IMR-90 (cell line): Measurements from ENCODE around the gene SNRPD3. TPM values are rescaled to one million over a fixed set of nuclear protein-coding genes. Genes with fewer than 3 reads are reported as not detected.

Experiments used
- ATAC-seq: fragments of 200-7000 bp; cut with Tn5 transposase; 2 replicates; pipeline ENCODE4 v1.9.1; 2020; ENCODE audit warnings: low read depth, mild to moderate bottlenecking, moderate library complexity
- BruUV-seq: library from RNA; stranded (reverse); fragments of 400-500 nt; replicated peaks from 2 replicates; lab custom pipeline; 2021; lab: Mats Ljungman, UMichigan
- CTCF ChIA-PET: fragments of 300-600 bp; formaldehyde crosslinking; extraction: SDS; loops from one replicate; lab custom pipeline; 2021; ENCODE audit warnings: antibody characterized with exemption; lab: Yijun Ruan, JAX
- POLR2A ChIA-PET: fragments of 300-600 bp; sonication (Branson Sonifier 250); formaldehyde crosslinking; loops from one replicate; lab custom pipeline; 2022; ENCODE audit warnings: antibody characterized with exemption; ENCODE audit not compliant: unreplicated experiment; lab: Charles Lee
- DNase-seq: peaks from one replicate; pipeline ENCODE4 v3.0.0; 2013
- H2AFZ ChIP-seq: replicated peaks from 2 replicates; pipeline ENCODE3; 2013; ENCODE audit warnings: low read length, mild to moderate bottlenecking; ENCODE audit not compliant: poor library complexity
- H2AK5ac ChIP-seq: 2 replicates; pipeline ENCODE4 v1.6.1; 2013; ENCODE audit warnings: low read depth, low read length, inconsistent platforms
- H2AK9ac ChIP-seq: replicated peaks from 2 replicates; pipeline ENCODE3; 2013; ENCODE audit warnings: mild to moderate bottlenecking, low read depth, low read length, moderate library complexity; ENCODE audit not compliant: poor library complexity
- H2BK120ac ChIP-seq: 2 replicates; pipeline ENCODE4 v1.6.1; 2013; ENCODE audit warnings: low read depth, low read length, inconsistent platforms
- H2BK15ac ChIP-seq: 3 replicates; pipeline ENCODE4 v1.6.1; 2013; ENCODE audit warnings: low read depth, low read length, inconsistent platforms
- H2BK20ac ChIP-seq: 2 replicates; pipeline ENCODE4 v1.6.1; 2013; ENCODE audit warnings: low read depth, mild to moderate bottlenecking, inconsistent platforms, low read length, moderate library complexity
- H2BK5ac ChIP-seq: 2 replicates; pipeline ENCODE4 v1.6.1; 2013; ENCODE audit warnings: mild to moderate bottlenecking, low read depth, low read length, inconsistent platforms; ENCODE audit not compliant: poor library complexity, severe bottlenecking
- H3K14ac ChIP-seq: replicated peaks from 2 replicates; pipeline ENCODE4 v1.6.1; 2013; ENCODE audit warnings: low read depth, low read length, inconsistent platforms
- H3K18ac ChIP-seq: 2 replicates; pipeline ENCODE4 v1.6.1; 2013; ENCODE audit warnings: low read depth, low read length, control low read depth
- H3K23ac ChIP-seq: 2 replicates; pipeline ENCODE4 v1.6.1; 2013; ENCODE audit warnings: low read depth, low read length, inconsistent platforms
- H3K27ac ChIP-seq: 2 replicates; pipeline ENCODE4 v1.5.1; 2013; ENCODE audit warnings: mild to moderate bottlenecking, control low read depth, low read length; ENCODE audit not compliant: insufficient read depth
- H3K27me3 ChIP-seq: 2 replicates; pipeline ENCODE4 v1.6.1; 2013; ENCODE audit warnings: low read length; ENCODE audit not compliant: control insufficient read depth, insufficient read depth
- H3K36me3 ChIP-seq: 2 replicates; pipeline ENCODE4 v1.6.1; 2013; ENCODE audit warnings: low read length, mixed read lengths; ENCODE audit not compliant: control insufficient read depth, insufficient read depth
- H3K4ac ChIP-seq: 2 replicates; pipeline ENCODE4 v1.6.1; 2013; ENCODE audit warnings: low read depth, low read length, inconsistent platforms
- H3K4me1 ChIP-seq: 2 replicates; pipeline ENCODE4 v1.6.1; 2013; ENCODE audit warnings: low read length, mixed read lengths; ENCODE audit not compliant: control insufficient read depth, insufficient read depth
- H3K4me2 ChIP-seq: 2 replicates; pipeline ENCODE4 v1.6.1; 2013; ENCODE audit warnings: low read depth, mild to moderate bottlenecking, control low read depth, low read length, moderate library complexity
- H3K4me3 ChIP-seq: 2 replicates; pipeline ENCODE4 v1.5.1; 2013; ENCODE audit warnings: low read depth, mild to moderate bottlenecking, control low read depth, low read length, moderate library complexity; ENCODE audit not compliant: insufficient read depth
- H3K56ac ChIP-seq: 2 replicates; pipeline ENCODE4 v1.6.1; 2013; ENCODE audit warnings: low read length, inconsistent platforms; ENCODE audit not compliant: insufficient read depth; ENCODE audit errors: extremely low read depth
- H3K79me1 ChIP-seq, 2 experiments: 2 replicates each; pipeline ENCODE4 v1.6.1; 2013; ENCODE audit warnings: low read length in 2 of 2, inconsistent platforms in 1 of 2, low read depth in 1 of 2
- H3K9ac ChIP-seq: 2 replicates; pipeline ENCODE4 v1.6.1; 2013; ENCODE audit warnings: low read depth, low read length, control low read depth
- H3K9me1 ChIP-seq: 2 replicates; pipeline ENCODE4 v1.6.1; 2013; ENCODE audit warnings: low read length, inconsistent platforms; ENCODE audit not compliant: insufficient read depth
- H3K9me3 ChIP-seq: 2 replicates; pipeline ENCODE4 v1.6.1; 2013; ENCODE audit warnings: low read length; ENCODE audit not compliant: control insufficient read depth, insufficient read depth
- H4K20me1 ChIP-seq: 2 replicates; pipeline ENCODE4 v1.6.1; 2013; ENCODE audit warnings: low read length, inconsistent platforms; ENCODE audit not compliant: insufficient read depth
- H4K5ac ChIP-seq: 2 replicates; pipeline ENCODE4 v1.6.1; 2013; ENCODE audit warnings: mild to moderate bottlenecking, low read depth, low read length, control low read depth
- H4K8ac ChIP-seq, 2 experiments: 2 replicates each; pipeline ENCODE4 v1.6.1; 2013; ENCODE audit warnings: low read depth in 2 of 2, low read length in 2 of 2, control low read depth in 1 of 2, inconsistent platforms in 1 of 2
- H4K91ac ChIP-seq: 2 replicates; pipeline ENCODE4 v1.6.1; 2013; ENCODE audit warnings: low read depth, low read length, inconsistent platforms; ENCODE audit not compliant: insufficient read depth
- BHLHE40 ChIP-seq: fragments of 150-350 bp; IDR thresholded peaks from 2 replicates; pipeline ENCODE4 v1.6.1; 2016; ENCODE audit warnings: mild to moderate bottlenecking, low read depth, low read length
- CHD1 ChIP-seq: IDR thresholded peaks from 2 replicates; pipeline ENCODE4 v1.6.1; 2012; ENCODE audit warnings: low read depth, low read length, improper control_type of control experiment
- FOS ChIP-seq: fragments of 150-350 bp; IDR thresholded peaks from 2 replicates; pipeline ENCODE4 v1.6.1; 2016; ENCODE audit warnings: low read depth, low read length
- MAZ ChIP-seq: IDR thresholded peaks from 2 replicates; pipeline ENCODE4 v1.6.1; 2012; ENCODE audit warnings: low read depth, mild to moderate bottlenecking, low read length, improper control_type of control experiment, moderate library complexity, borderline replicate concordance
- MXI1 ChIP-seq: IDR thresholded peaks from 2 replicates; pipeline ENCODE4 v1.6.1; 2012; ENCODE audit warnings: low read depth, mild to moderate bottlenecking, low read length, moderate library complexity, borderline replicate concordance
- POLR2A ChIP-seq: IDR thresholded peaks from 2 replicates; pipeline ENCODE4 v1.6.1; 2012; ENCODE audit warnings: mild to moderate bottlenecking, low read depth, low read length
- RFX5 ChIP-seq: IDR thresholded peaks from 2 replicates; pipeline ENCODE4 v1.8.0; 2012; ENCODE audit warnings: low read depth, mild to moderate bottlenecking, low read length, moderate library complexity
- WGBS, 2 experiments: methylation state at CpG; one replicate each; pipeline versions ENCODE4 v1.1.5 to v1.1.7; 2013; ENCODE audit warnings: missing lambda C conversion rate in 2 of 2; ENCODE audit not compliant: insufficient read length in 1 of 2; ENCODE audit errors: extremely low coverage in 2 of 2; 5-methylcytosine and 5-hydroxymethylcytosine counted together
- dilution Hi-C: fragments of 300-500 bp; cut with HindIII; formaldehyde crosslinking; loops from one replicate; pipeline ENCODE4 v1.14.3; 2018; ENCODE audit warnings: low sequenced_read_pairs; ENCODE audit not compliant: unreplicated experiment
- in situ Hi-C: fragments of 300-500 bp; cut with MboI; formaldehyde crosslinking; loops from 3 replicates; pipeline ENCODE4 v1.14.3; 2019; ENCODE audit warnings: low sequenced_read_pairs, inconsistent platforms, mixed read lengths
- intact Hi-C: fragments of 100-400 bp; cut with micrococcal nuclease; formaldehyde crosslinking; loops from 2 replicates; pipeline ENCODE4 v1.10.0; 2022
- polyA plus RNA-seq, 3 experiments: library from polyadenylated mRNA; depleted of rRNA; stranded (reverse); fragments of >200 nt; gene quantifications; 2 replicates each; pipeline ENCODE4 v1.2.3, GENCODE V29; 2012; ENCODE audit warnings: low replicate concordance in 1 of 3
- total RNA-seq: library from RNA; depleted of rRNA; stranded (reverse); fragments of >200 nt; gene quantifications from 2 replicates; pipeline ENCODE4 v1.2.3, GENCODE V29; 2012
- TF ChIP-seq, protein P1 (sequence below): fragments of 150-350 bp; IDR thresholded peaks from 2 replicates; pipeline ENCODE4 v1.6.1; 2017; ENCODE audit warnings: mild to moderate bottlenecking, antibody characterized with exemption, low read length, low read depth

SNRPD3 gene
- total and polyA plus RNA-seq, 2 of the 4 experiments (the other 2 are of a cell fraction): 158 to 283 TPM

GRCh38 chr22:24526191-24526590 is 29.6 kb upstream of the SNRPD3 start:
- Histone ChIP-seq H2AK9ac (no peak overlapping the region), H3K4ac (no peak overlapping the region), H3K56ac (no peak overlapping the region), H4K91ac (no peak overlapping the region), H2AFZ (no peak overlapping the region), H3K18ac (no peak overlapping the region), H4K20me1 (no peaks in the 10 kb centered on the region), H3K4me3 (no peak overlapping the region), H3K4me1 (peaks cover 2% of the 10 kb centered on the region; the same call in 1 of the 2 replicates), H3K4me2 (no peak overlapping the region), H2AK5ac (no peak overlapping the region), H3K27ac (no peak overlapping the region), H2BK5ac (no peak overlapping the region), H3K36me3 (no peaks in the 10 kb centered on the region), H2BK20ac (no peak overlapping the region), H3K23ac (no peak overlapping the region), H2BK120ac (no peak overlapping the region), H4K5ac (no peak overlapping the region), H3K14ac (no peak overlapping the region), H2BK15ac (no peak overlapping the region), H3K9me3 (no peaks in the 10 kb centered on the region), H3K27me3 (peaks cover 3% of the 10 kb centered on the region), H3K79me1 (no peaks in the 10 kb centered on the region), H4K8ac (no peak overlapping the region), H3K9me1 (0 out of 2 replicates have a peak, but pooled peaks cover 3% of the 10 kb centered on the region), H3K9ac (no peak overlapping the region)
- intact Hi-C loops (loop anchor here (5.0 kb wide), 1 partner anchor 339 kb away; no protein-coding TSS in a partner anchor), in situ Hi-C loops (no loop called here), dilution Hi-C loops (no loop called here)
- POLR2A ChIA-PET: no interaction called here
- no peak for TF ChIP-seq MXI1
- TF ChIP-seq, protein P1, sequence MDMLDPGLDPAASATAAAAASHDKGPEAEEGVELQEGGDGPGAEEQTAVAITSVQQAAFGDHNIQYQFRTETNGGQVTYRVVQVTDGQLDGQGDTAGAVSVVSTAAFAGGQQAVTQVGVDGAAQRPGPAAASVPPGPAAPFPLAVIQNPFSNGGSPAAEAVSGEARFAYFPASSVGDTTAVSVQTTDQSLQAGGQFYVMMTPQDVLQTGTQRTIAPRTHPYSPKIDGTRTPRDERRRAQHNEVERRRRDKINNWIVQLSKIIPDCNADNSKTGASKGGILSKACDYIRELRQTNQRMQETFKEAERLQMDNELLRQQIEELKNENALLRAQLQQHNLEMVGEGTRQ: no peak
- TF ChIP-seq BHLHE40: no peak
- TF ChIP-seq MAZ: no peak
- TF ChIP-seq FOS: no peak
- no peak for TF ChIP-seq POLR2A
- no peak for TF ChIP-seq CHD1
- no peak for TF ChIP-seq RFX5
- 80% methylated on average over 1 of the region's 2 CpGs; no CpG with 5 or more reads in 1 of the 2 experiments for WGBS, 2 experiments
- no peak for ATAC-seq
- CTCF ChIA-PET: interaction anchor here (0.7 kb wide), 1 partner anchor 237 kb away, joined by 4 read pairs; no protein-coding TSS in a partner anchor
- BruUV-seq: no TSS peak
- DNase-seq: peak; percentile 17
